Natural killer cell (primary cell): ENCODE results near the gene PJA2. TPM values are rescaled to one million over a fixed set of nuclear protein-coding genes. Genes with fewer than 3 reads are reported as not detected.

Experiments
- ATAC-seq, 3 donors: fragments of 150-1000 bp in 2 of 3; fragments of 200-7000 bp in 1 of 3; cut with Tn5 transposase; 1 replicate in 1 of 3; 2 replicates in 2 of 3; pipeline ENCODE4 v1.10.0; 2021; ENCODE audit warnings: mild to moderate bottlenecking in 2 of 3, moderate library complexity in 2 of 3
- DNase-seq, 2 donors: peaks; one replicate each; pipeline versions ENCODE4 v3.0.0 to v3.0.0-alpha.2; 2013 to 2021; ENCODE audit warnings: mixed read lengths in 1 of 2
- H3K27ac ChIP-seq: one replicate; pipeline ENCODE4 v1.5.1; 2013; ENCODE audit warnings: mild to moderate bottlenecking, low read length
- H3K27me3 ChIP-seq: one replicate; pipeline ENCODE4 v1.6.1; 2013; ENCODE audit warnings: low read length; ENCODE audit not compliant: control insufficient read depth, insufficient read depth
- H3K36me3 ChIP-seq: one replicate; pipeline ENCODE4 v1.6.1; 2013; ENCODE audit warnings: low read length; ENCODE audit not compliant: control insufficient read depth, insufficient read depth
- H3K4me1 ChIP-seq: one replicate; pipeline ENCODE4 v1.6.1; 2013; ENCODE audit warnings: low read length; ENCODE audit not compliant: control insufficient read depth, insufficient read depth
- H3K4me3 ChIP-seq: one replicate; pipeline ENCODE4 v1.5.1; 2013; ENCODE audit warnings: low read length
- H3K9me3 ChIP-seq: one replicate; pipeline ENCODE4 v1.6.1; 2013; ENCODE audit warnings: low read length; ENCODE audit not compliant: control insufficient read depth, insufficient read depth
- H3K27ac Mint-ChIP-seq, 2 donors: one replicate each; pipeline ENCODE4 v1.8.0; 2022; ENCODE audit warnings: mild to moderate bottlenecking in 2 of 2, mixed read lengths in 2 of 2, moderate library complexity in 1 of 2
- H3K27me3 Mint-ChIP-seq, 2 donors: one replicate each; pipeline ENCODE4 v1.8.0; 2022; ENCODE audit warnings: low read depth in 2 of 2, mixed read lengths in 2 of 2
- H3K36me3 Mint-ChIP-seq: one replicate; pipeline ENCODE4 v1.8.0; 2022; ENCODE audit warnings: mixed read lengths
- H3K4me1 Mint-ChIP-seq, 2 donors: one replicate each; pipeline ENCODE4 v1.8.0; 2022; ENCODE audit warnings: mixed read lengths in 2 of 2
- H3K4me3 Mint-ChIP-seq: one replicate; pipeline ENCODE4 v1.8.0; 2022; ENCODE audit warnings: mild to moderate bottlenecking, moderate library complexity, mixed read lengths
- H3K9me3 Mint-ChIP-seq, 2 donors: one replicate each; pipeline ENCODE4 v1.8.0; 2022; ENCODE audit warnings: mixed read lengths in 2 of 2
- CTCF ChIP-seq: fragments of 200-600 bp; IDR thresholded peaks from one replicate; pipeline ENCODE4 v1.8.0; 2022; ENCODE audit warnings: antibody characterized with exemption
- WGBS: methylation state at CpG from one replicate; pipeline ENCODE4 v1.1.7; 2013; ENCODE audit warnings: missing lambda C conversion rate; ENCODE audit not compliant: insufficient coverage; 5-methylcytosine and 5-hydroxymethylcytosine counted together
- intact Hi-C: fragments of 100-400 bp; cut with micrococcal nuclease; formaldehyde crosslinking; loops from one replicate; pipeline ENCODE4 v1.14.2; 2022
- total RNA-seq, 4 donors: library from RNA; stranded (reverse); fragments of 120-200 nt in 1 of 4; gene quantifications; one replicate each; pipeline versions ENCODE4 v1.2.3 to v1.2.4, GENCODE V29; 2013 to 2022

Gene PJA2
- total RNA-seq, 3 donors from 2014 or later (not counting 1 experiment from before 2014, with no cell fraction given), result 85.6 to 99.8 (median 90.8) TPM

- no peak overlapping the region for H3K27ac ChIP-seq
- Mint-ChIP-seq H3K27ac (no peak overlapping the region), H3K4me3 (no peak overlapping the region), H3K27me3 (no peaks in the 10 kb centered on the region), H3K36me3 (no peaks in the 10 kb centered on the region), H3K4me1 (no peaks in the 10 kb centered on the region), H3K9me3 (no peaks in the 10 kb centered on the region)
- DNase-seq, result no peak
- H3K27me3 ChIP-seq, result no peaks in the 10 kb centered on the region
- TF ChIP-seq CTCF, result no peak
- no peaks in the 10 kb centered on the region for H3K4me1 ChIP-seq
- whole genome bisulfite sequencing, result 100% methylated on average over 2 of the region's 2 CpGs
- no peaks in the 10 kb centered on the region for H3K36me3 ChIP-seq
- ATAC-seq, result no peak
- H3K4me3 ChIP-seq, result no peak overlapping the region
- intact Hi-C loops, result no loop called here
- H3K9me3 ChIP-seq, result no peaks in the 10 kb centered on the region
Measured at GRCh38 chr5:109305352-109305751, 104.4 kb downstream of the PJA2 start.

- no peaks in the 10 kb centered on the region for H3K4me1 Mint-ChIP-seq
- H3K4me3 Mint-ChIP-seq, result no peak overlapping the region
- no peak for DNase-seq
- no peaks in the 10 kb centered on the region for H3K27me3 Mint-ChIP-seq
- intact Hi-C loops, result no loop called here
- no peaks in the 10 kb centered on the region for H3K9me3 ChIP-seq
- no peak for TF ChIP-seq CTCF
- no peaks in the 10 kb centered on the region for H3K36me3 Mint-ChIP-seq
- no peak overlapping the region for H3K27ac Mint-ChIP-seq
- ATAC-seq, result no peak
- no peaks in the 10 kb centered on the region for H3K4me1 ChIP-seq
- no peaks in the 10 kb centered on the region for H3K36me3 ChIP-seq
- no peak overlapping the region for H3K27ac ChIP-seq
- no peaks in the 10 kb centered on the region for H3K9me3 Mint-ChIP-seq
- no peaks in the 10 kb centered on the region for H3K27me3 ChIP-seq
- H3K4me3 ChIP-seq, result no peak overlapping the region
Measured at GRCh38 chr5:109304309-109304708, 105.5 kb downstream of the PJA2 start.

- H3K9me3 ChIP-seq, result no peaks in the 10 kb centered on the region
- 94% methylated on average over 2 of the region's 2 CpGs for WGBS
- intact Hi-C loops, result no loop called here
- H3K4me1 Mint-ChIP-seq, result no peaks in the 10 kb centered on the region
- TF ChIP-seq CTCF, result no peak
- DNase-seq (no peak), ATAC-seq (no peak)
- H3K27me3 Mint-ChIP-seq, result peaks cover 0 to 4% of the 10 kb centered on the region in 2 donors
- H3K27ac Mint-ChIP-seq, result no peak overlapping the region
- H3K4me3 ChIP-seq, result no peak overlapping the region
- no peaks in the 10 kb centered on the region for H3K9me3 Mint-ChIP-seq
- no peaks in the 10 kb centered on the region for H3K27me3 ChIP-seq
- H3K27ac ChIP-seq, result no peak overlapping the region
- H3K36me3 ChIP-seq, result no peaks in the 10 kb centered on the region
- H3K4me3 Mint-ChIP-seq, result no peak overlapping the region
- H3K4me1 ChIP-seq, result no peaks in the 10 kb centered on the region
- no peaks in the 10 kb centered on the region for H3K36me3 Mint-ChIP-seq
Measured at GRCh38 chr5:109300367-109300766, 109.4 kb downstream of the PJA2 start.

- Mint-ChIP-seq H3K36me3 (peaks cover 6% of the 10 kb centered on the region), H3K27ac (no peak overlapping the region), H3K9me3 (no peaks in the 10 kb centered on the region), H3K4me3 (no peak overlapping the region), H3K27me3 (peaks cover 0 to 4% of the 10 kb centered on the region in 2 donors), H3K4me1 (no peaks in the 10 kb centered on the region)
- TF ChIP-seq CTCF, result no peak
- H3K27ac ChIP-seq, result no peak overlapping the region
- H3K9me3 ChIP-seq, result no peaks in the 10 kb centered on the region
- no peaks in the 10 kb centered on the region for H3K4me1 ChIP-seq
- 87% methylated on average over 6 of the region's 6 CpGs for WGBS
- intact Hi-C loops, result no loop called here
- DNase-seq, result no peak
- H3K4me3 ChIP-seq, result no peak overlapping the region
- H3K36me3 ChIP-seq, result no peaks in the 10 kb centered on the region
- no peak for ATAC-seq
- H3K27me3 ChIP-seq, result no peaks in the 10 kb centered on the region
Measured at GRCh38 chr5:109299557-109299956, 110.2 kb downstream of the PJA2 start.
